T-helper 1 cell treated with Interleukin-12 subunit alpha and Interleukin-12 subunit beta and Interleukin-4 antibody, amounts not matched to agents 30 μg/mL and 1 μg/mL, for 36 hours (primary cell): ENCODE measurements around the gene FHOD3.
A peak's percentile ranks its signal among the peaks of the same experiment; 100 is the strongest.
"Not testable (repeated sequence)": the region's sequence is repeated elsewhere in the genome, so short reads cannot be mapped to it uniquely, and the experiment has no call there.

ENCODE experiments used
- H3K27ac Mint-ChIP-seq: one replicate; pipeline ENCODE4 v1.8.0; 2021; ENCODE audit warnings: mild to moderate bottlenecking, mixed read lengths
- H3K27me3 Mint-ChIP-seq: one replicate; pipeline ENCODE4 v1.8.0; 2021; ENCODE audit warnings: low read depth, mixed read lengths
- H3K36me3 Mint-ChIP-seq: one replicate; pipeline ENCODE4 v1.8.0; 2021; ENCODE audit warnings: low read depth, mixed read lengths
- H3K4me1 Mint-ChIP-seq: one replicate; pipeline ENCODE4 v1.8.0; 2021; ENCODE audit warnings: low read depth, mixed read lengths
- H3K4me3 Mint-ChIP-seq: one replicate; pipeline ENCODE4 v1.8.0; 2021; ENCODE audit warnings: mild to moderate bottlenecking, moderate library complexity, mixed read lengths
- H3K9me3 Mint-ChIP-seq: one replicate; pipeline ENCODE4 v1.8.0; 2021; ENCODE audit warnings: mixed read lengths

The FHOD3 gene

DNA sequence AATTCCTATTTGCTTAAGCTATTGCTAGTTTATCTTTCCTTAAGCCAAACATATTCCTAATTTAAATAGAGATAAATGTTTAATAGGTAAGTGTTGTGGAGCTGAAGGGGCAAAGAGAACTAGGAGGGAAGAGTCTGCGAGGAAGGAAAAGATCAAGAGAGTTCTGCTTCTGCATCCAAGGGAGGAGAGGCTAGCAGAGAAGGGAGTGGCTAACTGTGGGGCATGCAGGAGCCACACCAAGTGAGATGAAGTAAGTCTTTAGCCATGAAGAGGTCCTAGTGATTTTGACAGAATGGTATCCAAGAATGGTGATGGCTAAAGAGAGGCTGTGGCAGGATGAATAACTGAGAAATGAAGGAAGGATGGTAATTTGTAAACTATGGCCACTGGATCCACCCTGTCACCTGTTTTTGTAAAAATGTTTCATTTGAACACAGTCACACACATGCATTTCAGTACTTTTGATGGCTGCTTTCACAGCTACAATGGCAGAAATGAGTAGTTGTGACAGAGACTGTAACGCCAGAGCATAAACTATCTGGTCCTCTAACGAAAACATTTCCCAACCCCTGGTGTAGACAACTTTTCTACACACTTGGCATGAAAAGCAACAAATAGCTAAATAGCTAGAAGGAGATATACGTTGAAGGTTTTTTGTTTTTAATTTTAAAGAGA, 515.7 kb downstream of the FHOD3 start:
- Mint-ChIP-seq H3K9me3 (no peaks in the 10 kb centered on the region), H3K27ac (peak overlapping the region; percentile 5)

DNA sequence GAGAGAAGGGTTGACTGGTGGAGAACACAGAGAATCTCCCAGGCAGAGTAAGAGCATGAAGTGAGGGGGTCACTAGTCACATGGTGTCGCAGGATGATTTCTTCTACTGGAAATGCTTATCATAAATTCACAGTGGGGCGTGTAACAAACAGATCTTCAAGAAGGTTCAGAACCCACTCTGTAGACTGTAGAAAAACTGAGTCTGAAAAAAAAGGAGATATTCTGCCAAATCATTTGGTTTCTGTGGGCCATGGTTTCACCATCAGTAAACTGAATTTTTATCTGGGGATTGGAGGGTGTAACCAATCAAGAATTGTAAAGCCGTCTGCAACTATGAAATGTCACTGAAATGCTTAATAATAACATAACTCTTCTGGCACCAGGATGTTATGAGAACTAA, 516.3 kb downstream of the FHOD3 start:
- Mint-ChIP-seq H3K4me3 (no peak overlapping the region), H3K36me3 (peaks cover 23% of the 10 kb centered on the region), H3K27ac (no peak overlapping the region), H3K9me3 (no peaks in the 10 kb centered on the region), H3K4me1 (peaks cover 17% of the 10 kb centered on the region), H3K27me3 (no peaks in the 10 kb centered on the region)

More for the DNA sequence above, 515.7 kb downstream of the FHOD3 start:
- Mint-ChIP-seq H3K27me3 (no peaks in the 10 kb centered on the region), H3K36me3 (peaks cover 18% of the 10 kb centered on the region), H3K4me3 (no peak overlapping the region), H3K4me1 (peaks cover 17% of the 10 kb centered on the region)

DNA sequence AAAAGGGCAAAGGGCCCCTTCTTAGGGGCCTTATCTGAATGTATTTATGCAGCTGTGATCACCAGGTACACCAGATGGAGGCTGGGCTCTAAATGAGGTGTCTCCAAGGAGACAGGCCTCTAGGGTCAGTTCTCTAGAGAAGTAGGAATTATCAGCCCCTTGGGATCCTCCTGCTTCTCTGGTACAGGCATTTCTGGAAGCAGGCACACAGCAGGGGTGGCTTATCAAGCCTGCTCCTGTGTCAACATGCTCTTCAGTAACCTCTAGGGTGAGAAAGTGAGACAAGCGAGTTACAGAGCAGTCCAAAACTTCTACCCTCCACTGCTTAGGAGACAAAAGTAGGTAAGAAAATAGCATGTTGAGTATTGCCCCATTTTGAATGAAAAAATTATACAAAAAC, 517.5 kb downstream of the FHOD3 start:
- H3K4me3 Mint-ChIP-seq: no peak overlapping the region
- H3K9me3 Mint-ChIP-seq: no peaks in the 10 kb centered on the region
- H3K27ac Mint-ChIP-seq: no peak overlapping the region
- no peaks in the 10 kb centered on the region for H3K27me3 Mint-ChIP-seq
- H3K4me1 Mint-ChIP-seq: peaks cover 13% of the 10 kb centered on the region
- H3K36me3 Mint-ChIP-seq: peaks cover 28% of the 10 kb centered on the region

GRCh38 chr18:36816096-36816495, 518.6 kb downstream of the FHOD3 start:
- H3K36me3 Mint-ChIP-seq: peaks cover 31% of the 10 kb centered on the region
- H3K9me3 Mint-ChIP-seq, H3K4me3 Mint-ChIP-seq, H3K27ac Mint-ChIP-seq, H3K27me3 Mint-ChIP-seq: not testable (repeated sequence)
- peaks cover 16% of the 10 kb centered on the region for H3K4me1 Mint-ChIP-seq

GRCh38 chr18:36817039-36817438, 519.5 kb downstream of the FHOD3 start:
- no peaks in the 10 kb centered on the region for H3K9me3 Mint-ChIP-seq
- no peak overlapping the region for H3K4me3 Mint-ChIP-seq
- H3K27ac Mint-ChIP-seq: no peak overlapping the region
- H3K36me3 Mint-ChIP-seq: peaks cover 36% of the 10 kb centered on the region
- H3K27me3 Mint-ChIP-seq: no peaks in the 10 kb centered on the region
- peaks cover 16% of the 10 kb centered on the region for H3K4me1 Mint-ChIP-seq

GRCh38 chr18:36818652-36819051, 521.1 kb downstream of the FHOD3 start:
- H3K4me1 Mint-ChIP-seq: peaks cover 7% of the 10 kb centered on the region
- no peaks in the 10 kb centered on the region for H3K9me3 Mint-ChIP-seq
- no peak overlapping the region for H3K27ac Mint-ChIP-seq
- peaks cover 31% of the 10 kb centered on the region for H3K36me3 Mint-ChIP-seq
- no peak overlapping the region for H3K4me3 Mint-ChIP-seq
- H3K27me3 Mint-ChIP-seq: no peaks in the 10 kb centered on the region

DNA sequence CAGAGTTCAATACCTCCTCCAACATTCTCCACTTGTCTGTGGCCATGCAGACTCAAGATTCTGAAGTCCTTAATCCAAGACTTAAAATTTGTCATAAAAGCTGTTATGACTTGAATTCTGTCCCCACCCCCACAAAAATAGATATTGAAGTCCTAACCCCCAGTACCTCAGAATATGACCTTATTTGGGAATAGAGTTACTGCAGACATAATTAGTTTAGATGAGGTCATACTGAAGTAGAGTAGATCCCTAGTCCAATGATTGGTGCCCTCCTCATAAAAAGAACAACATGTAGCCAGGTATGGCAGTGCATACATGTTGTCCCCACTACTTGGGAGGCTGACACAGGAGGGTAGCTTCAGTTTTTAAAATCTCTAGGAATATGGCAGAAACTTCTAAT, 522.1 kb downstream of the FHOD3 start:
- Mint-ChIP-seq H3K4me1 (peaks cover 14% of the 10 kb centered on the region), H3K27me3 (no peaks in the 10 kb centered on the region), H3K36me3 (peaks cover 25% of the 10 kb centered on the region), H3K4me3 (no peak overlapping the region), H3K27ac (no peak overlapping the region), H3K9me3 (no peaks in the 10 kb centered on the region)

- Mint-ChIP-seq H3K27ac (no peak overlapping the region), H3K9me3 (no peaks in the 10 kb centered on the region), H3K4me3 (no peak overlapping the region), H3K4me1 (peaks cover 20% of the 10 kb centered on the region), H3K27me3 (no peaks in the 10 kb centered on the region), H3K36me3 (peaks cover 25% of the 10 kb centered on the region)
Observed at GRCh38 chr18:36821681-36822080, 524.2 kb downstream of the FHOD3 start.

DNA sequence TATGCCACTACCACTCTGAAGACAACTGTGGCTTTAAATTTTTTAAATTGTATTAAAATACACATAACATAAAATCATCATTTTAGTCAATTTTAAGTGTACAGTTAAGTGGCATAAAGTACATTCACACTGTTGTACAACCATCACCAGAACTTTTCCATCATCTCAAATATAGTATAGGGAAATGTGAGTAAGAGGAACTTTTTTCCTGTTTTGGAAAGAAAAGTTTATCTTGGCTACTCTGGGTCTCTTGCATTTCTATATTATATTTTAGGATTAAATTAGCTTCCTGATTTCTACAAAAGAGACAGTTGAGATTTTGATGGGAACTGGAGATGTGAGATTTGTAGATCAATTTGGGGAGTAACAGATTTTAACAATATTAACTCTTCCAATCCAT, 528.0 kb downstream of the FHOD3 start:
- H3K27me3 Mint-ChIP-seq: no peaks in the 10 kb centered on the region
- peaks cover 38% of the 10 kb centered on the region for H3K4me1 Mint-ChIP-seq
- no peak overlapping the region for H3K4me3 Mint-ChIP-seq
- H3K9me3 Mint-ChIP-seq: no peaks in the 10 kb centered on the region
- H3K36me3 Mint-ChIP-seq: peaks cover 11% of the 10 kb centered on the region
- H3K27ac Mint-ChIP-seq: no peak overlapping the region

GRCh38 chr18:36826556-36826955, 529.0 kb downstream of the FHOD3 start:
- Mint-ChIP-seq H3K27me3 (no peaks in the 10 kb centered on the region), H3K36me3 (peaks cover 5% of the 10 kb centered on the region), H3K9me3 (no peaks in the 10 kb centered on the region), H3K27ac (no peak overlapping the region), H3K4me3 (no peak overlapping the region), H3K4me1 (peaks cover 41% of the 10 kb centered on the region)

GRCh38 chr18:36828157-36828629, 530.7 kb downstream of the FHOD3 start:
- Mint-ChIP-seq H3K27ac (peak overlapping the region; percentile 97), H3K9me3 (no peaks in the 10 kb centered on the region), H3K4me1 (peaks cover 44% of the 10 kb centered on the region), H3K27me3 (no peaks in the 10 kb centered on the region), H3K4me3 (peak overlapping the region; percentile 98), H3K36me3 (peaks cover 2% of the 10 kb centered on the region)

DNA sequence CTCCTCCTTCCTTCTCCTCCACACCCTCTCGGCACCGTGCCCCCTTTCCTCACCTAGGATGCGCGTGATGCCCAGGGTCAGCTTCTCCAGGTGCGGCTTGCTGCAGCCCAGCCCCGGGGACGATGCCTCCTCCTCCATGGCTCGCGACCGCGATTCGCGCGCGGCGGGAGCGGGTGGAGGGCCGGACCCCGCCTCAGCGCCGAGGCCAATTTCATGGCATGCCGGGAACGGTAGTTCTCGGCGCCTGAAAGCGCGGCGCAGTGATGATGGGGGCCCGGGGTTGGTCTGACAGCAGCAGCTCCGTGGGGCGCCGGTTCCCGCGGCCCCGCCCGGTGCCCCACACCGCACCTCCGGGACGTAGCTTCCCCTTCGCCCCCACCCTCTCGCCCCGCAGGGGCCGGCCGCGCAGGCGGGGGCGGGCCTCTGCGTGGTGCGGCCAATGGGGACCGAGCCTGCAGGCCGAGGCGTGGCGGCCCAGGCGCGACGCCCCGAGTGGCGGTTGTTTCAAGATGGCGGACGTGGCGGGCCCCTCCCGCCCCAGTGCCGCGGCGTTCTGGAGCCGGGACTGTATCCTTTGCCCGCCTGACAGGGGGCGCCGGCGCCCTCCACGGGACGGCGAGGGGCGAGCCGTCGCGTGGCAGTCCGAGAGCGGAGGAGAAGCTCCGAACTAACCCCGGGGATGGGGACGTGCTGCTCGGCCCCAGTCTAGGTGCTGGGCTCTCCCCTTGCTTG, 531.3 kb downstream of the FHOD3 start, which contains the start of the genes KIAA1328 and TPGS2:
Gene KIAA1328 (plus strand): TSS at position 498 of the 732 bp plus-strand sequence. CDS start 12 bp downstream, at position 510.
Gene TPGS2 (minus strand): TSS at position 373 of the 732 bp plus-strand sequence. CDS start 235 bp downstream, at position 138.
- H3K4me3 Mint-ChIP-seq: peak within 1 kb of the TSS; percentile 98
- H3K27me3 Mint-ChIP-seq: no peaks in the 10 kb centered on the region
- H3K36me3 Mint-ChIP-seq: peaks cover 3% of the 10 kb centered on the region
- no peaks in the 10 kb centered on the region for H3K9me3 Mint-ChIP-seq
- H3K4me1 Mint-ChIP-seq: peaks cover 46% of the 10 kb centered on the region
- peak within 1 kb of the TSS; percentile 97 for H3K27ac Mint-ChIP-seq
